Fibroblast of skin of left biceps (primary cell): ENCODE measurements around the gene SUN5.

Experiments used
- DNase-seq, 2 experiments: peaks; one replicate each; pipeline ENCODE4 v3.0.0-alpha.2; 2013; ENCODE audit warnings: low read depth in 2 of 2

SUN5 gene

DNA sequence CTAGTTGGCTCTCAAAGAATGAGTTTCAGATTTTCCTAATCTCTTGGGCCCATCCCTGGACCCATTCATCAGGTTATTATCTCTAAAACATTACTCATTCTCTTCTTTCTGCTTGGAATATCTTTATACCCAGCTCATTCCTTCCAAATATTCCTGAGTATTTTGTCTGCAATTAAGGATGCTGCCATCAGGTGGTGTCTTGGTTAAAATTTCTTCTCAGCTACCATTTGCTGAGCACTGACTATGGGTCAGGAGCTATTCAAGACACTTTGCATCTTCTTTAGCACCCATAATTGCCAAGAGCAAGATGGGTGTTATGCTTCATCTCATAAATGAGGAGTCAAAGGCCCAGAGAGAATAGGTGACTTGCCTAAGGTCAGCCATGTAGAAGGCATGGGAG is 8.4 kb downstream of the SUN5 start:
- no peak for DNase-seq

GRCh38 chr20:32993496-32994050 is 10.7 kb downstream of the SUN5 start:
- no peak for DNase-seq

DNA sequence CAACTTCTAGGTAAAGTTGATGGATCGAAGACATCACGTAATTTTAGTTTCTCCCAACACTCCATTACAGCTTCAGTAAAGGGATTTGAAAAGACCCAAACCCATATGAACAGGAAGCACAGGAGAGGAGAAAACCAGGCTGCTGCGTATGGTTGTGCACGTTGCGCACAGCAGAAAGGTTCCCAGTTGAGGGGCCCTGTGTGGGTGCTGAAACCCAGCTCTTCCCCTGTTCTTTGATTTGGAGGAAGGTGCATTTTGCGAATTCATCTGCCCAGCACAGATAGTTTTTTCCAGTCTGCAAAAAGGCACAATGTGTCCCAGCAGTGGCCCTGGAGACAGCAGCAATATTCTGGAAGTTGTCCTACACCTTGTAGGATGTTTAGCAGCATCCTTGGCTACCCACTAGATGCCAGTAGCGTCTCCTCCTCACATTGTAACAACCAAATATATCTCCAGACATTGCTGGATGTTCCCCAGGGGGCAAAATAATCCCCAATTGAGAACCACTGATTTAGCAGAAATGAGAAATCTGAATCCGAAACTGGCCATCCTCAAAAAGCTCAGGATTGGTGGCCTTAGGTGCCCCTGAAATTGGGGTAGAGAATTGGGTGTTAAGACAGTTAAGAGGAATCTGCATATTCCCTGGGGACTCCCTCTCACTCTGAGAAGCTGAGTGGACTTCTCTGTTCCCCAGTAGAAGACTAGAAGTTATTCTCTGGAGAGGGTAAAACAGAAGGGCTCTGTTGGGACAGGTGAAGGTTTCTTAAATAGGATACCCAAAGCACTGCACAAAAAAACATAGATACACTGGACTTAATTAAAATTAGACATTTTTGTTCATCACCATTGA is 12.2 kb downstream of the SUN5 start:
- no peak for DNase-seq

- DNase-seq: no peak
These were observed 12.8 kb downstream of the SUN5 start for GRCh38 chr20:32991383-32991782.

GRCh38 chr20:32990426-32990825 is 13.8 kb downstream of the SUN5 start:
- DNase-seq: no peak

DNA sequence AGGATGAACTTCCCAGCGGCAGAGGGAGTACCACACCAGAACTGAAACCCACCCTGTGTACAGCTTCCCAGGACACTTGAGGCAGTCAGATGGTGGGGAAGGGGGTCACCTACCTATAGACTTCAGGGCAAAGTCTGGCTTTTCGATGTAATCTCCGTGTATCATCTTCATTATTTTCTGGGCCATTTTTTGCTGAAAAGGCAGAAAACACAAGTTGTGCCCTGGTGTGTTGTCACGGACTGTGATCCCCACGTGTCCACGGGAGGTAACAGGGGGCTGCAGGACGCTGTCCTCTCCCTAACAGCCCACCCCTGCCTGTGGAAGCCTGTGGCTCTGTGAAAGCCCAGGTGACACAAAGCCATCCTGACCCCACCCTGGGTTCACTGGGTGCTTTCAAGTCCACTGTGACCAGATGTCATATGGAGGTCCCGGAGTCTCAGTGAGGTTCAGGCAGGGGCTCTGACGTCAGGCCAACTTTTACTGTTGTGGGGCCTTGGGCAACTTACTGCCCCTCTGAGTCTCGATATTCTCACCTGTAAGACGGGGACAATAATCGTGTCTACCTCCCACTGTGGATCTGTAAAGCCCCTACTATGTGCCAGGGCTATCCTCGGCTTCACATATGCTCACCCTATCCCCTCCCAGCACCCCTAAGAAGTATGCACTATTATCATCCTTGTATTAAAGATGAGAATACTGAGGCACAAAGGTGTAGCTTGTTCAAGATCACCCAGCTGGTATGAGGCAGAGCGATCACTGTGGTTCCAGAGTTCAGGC is 14.5 kb downstream of the SUN5 start:
- DNase-seq: no peak

- no peak for DNase-seq
These were observed 16.2 kb downstream of the SUN5 start for GRCh38 chr20:32988008-32988407.

- no peak for DNase-seq
These were observed 17.0 kb downstream of the SUN5 start for GRCh38 chr20:32987044-32987825.

DNA sequence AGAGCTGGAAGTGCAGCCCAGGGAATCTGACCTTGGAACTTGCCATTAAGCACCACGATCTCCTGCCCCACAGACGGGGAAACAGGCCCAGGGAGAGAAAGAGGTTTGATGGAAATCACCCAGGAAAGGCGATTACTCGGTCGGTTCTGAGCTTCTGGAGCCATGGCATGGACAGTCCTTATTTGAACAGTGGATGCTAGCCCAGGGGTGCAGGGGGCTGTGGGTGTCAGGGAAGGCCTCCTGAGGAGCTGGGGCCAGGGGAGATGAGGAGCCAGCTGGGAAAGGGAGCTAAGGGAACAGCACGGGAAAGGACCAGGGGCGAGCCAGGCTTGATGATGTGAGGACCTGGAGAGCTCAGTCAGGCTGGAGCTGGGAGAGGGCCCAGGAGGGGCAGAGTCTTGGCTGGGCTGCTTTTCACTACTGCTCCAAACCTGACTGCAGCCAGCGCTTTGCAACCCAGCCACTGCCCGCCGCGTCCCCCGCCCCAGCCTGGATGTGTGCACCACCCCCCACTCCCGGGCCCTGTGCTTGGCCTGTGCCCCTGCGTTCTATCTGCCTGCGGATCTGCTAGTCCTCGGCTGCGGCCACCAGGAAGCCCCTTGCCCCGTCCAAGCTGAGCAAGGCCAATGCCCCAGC is 17.8 kb downstream of the SUN5 start:
- no peak for DNase-seq

DNA sequence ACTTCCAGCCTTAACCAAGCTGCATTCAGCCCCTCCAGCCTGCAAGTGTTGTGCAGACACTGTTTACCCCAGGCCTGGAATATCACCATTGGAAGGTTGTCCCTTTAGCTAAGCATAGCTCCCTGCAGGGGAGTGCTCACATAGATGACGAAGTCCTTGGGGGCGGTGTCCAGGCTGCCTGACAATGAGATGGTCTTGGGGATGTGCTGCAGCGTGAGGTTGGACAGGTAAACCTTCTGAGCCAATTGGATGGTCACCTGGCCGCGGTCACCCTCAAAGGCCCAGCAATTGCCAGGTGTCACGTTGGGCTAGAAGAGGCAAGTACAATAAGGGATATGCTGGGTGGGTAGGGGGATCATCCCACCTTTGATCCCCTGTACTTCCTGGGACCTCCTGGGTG is 18.6 kb downstream of the SUN5 start:
- DNase-seq: no peak

GRCh38 chr20:32984631-32985354 is 19.4 kb downstream of the SUN5 start:
- DNase-seq: no peak

DNA sequence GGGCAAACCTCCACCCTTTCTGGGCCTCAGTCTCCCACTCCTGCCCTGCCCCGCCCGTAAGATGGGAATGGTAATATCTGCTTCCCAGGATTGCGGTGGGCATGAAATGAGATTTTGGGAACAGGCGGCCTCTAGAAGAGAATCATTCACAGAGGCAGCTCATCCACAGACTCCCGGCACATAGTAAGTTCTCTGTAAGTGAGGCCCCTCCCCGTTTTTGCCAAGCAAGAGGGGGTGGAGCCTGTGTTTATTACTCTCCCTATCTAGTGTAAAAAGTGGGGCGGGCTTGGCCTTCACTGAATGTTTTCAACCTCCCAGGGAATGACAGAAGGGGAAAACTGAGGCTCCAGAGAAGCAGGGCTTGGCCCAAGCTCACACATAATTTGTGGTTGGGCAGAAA is 20.0 kb downstream of the SUN5 start:
- no peak for DNase-seq

DNA sequence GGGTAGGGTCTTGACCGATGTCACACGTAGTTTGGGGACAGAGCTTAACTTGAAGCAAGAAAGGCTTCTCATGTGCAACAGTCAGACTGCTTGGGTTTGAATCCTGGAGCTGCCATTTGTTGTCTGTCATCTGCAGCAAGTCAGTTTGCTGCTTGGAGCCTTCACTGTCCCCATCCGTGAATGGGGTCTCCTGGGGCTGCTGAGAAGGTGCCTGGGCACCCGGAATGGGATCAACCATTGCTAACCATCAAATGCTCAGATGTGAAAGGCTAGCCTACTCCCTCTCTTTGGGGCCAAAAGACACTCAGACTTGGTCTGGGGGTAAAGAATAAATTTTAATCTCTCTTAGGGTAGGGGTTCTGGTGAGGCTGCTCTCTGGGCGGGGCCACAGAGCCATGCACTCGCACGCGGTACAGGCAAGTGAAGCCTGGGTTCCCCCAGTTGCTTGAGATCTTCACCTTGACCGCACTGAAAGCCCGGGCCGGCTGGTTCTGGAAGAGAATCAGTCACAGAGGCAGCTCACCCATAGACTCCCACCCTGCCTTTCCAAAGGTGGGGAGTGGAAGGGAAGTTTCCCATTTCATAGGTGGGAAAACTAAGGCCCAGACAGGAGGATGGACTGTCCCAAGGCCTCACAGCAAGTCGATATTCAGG is 20.6 kb downstream of the SUN5 start:
- no peak for DNase-seq

DNA sequence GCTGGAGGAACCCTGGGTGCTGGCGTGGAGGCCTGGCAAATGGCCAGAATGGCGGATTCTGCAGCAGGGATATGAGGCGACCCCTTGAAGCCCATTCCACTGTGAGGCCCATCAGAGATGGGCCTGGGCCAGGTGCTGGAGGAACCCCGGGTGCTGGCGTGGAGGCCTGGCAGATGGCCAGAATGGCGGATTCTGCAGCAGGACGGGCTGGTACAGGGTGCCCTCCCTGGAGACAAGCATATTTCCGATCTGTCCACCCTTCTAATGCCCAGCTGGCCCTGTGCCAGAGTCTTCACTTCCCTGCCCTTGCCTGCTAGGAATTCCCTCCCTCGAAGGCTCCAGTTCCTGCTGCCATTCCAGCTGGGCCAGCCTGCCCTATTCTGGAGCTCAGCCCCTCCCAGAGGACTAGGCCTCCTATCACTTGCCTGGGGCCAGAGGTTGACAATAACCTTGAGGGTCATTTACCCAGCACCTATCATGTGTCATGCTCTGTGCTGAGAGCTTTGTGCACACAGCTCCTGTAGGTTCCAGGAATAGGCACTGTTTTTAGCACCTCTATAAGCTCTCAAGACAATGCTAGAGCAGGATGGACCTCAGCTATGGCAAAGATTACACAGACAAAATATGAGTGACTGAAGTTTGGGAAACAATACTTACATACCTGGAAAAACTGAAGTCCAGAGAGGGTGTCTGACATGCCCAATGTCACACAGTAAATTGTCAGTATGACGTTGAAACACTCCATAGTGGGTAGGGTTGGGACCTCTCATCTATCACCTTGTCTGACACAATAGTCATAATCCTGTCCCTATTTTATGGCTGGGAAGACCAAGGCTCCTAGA is 21.4 kb downstream of the SUN5 start:
- no peak for DNase-seq

GRCh38 chr20:32980990-32981389 is 23.2 kb downstream of the SUN5 start:
- no peak for DNase-seq

DNA sequence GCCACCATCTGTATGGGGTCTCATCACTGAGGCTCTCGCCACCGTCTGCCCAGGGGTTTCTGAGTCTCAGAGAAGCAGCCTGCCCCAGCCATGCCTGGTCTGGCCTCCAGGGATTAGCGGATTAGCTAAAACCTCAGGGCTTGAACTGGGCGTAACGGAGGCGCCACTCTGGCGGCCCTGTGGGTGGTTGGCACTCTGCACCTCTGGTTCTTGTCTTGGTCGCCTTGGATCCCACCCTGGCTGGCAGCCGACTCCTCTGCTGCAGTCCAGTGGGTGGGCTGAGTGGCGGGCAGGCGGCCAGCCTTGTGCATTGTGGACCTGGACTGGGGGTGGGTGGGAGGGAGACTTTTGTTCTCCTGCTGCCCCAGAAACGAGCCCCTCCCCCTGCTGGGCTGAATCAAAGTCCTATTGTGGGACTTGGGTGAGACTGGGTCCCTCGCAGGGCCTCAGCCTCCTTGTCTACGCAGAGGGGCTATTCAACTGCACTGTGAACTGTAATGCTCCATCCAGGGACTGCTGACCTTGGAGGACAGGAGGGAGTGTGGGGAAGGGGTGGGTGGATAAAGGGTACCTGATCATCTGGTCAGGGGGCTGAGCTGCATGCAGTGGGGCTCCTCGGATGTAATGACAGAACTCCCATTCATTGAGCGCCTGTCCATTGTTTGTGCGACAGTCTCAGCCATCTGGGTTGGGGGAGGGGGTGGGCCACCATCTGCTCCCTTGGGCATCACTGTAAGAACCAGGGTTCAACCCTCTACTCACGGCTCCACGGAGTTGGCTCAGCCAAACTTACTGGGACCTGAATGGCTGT is 23.9 kb downstream of the SUN5 start:
- DNase-seq: no peak

- DNase-seq: no peak
These were observed 24.8 kb downstream of the SUN5 start for GRCh38 chr20:32979201-32979998.

DNA sequence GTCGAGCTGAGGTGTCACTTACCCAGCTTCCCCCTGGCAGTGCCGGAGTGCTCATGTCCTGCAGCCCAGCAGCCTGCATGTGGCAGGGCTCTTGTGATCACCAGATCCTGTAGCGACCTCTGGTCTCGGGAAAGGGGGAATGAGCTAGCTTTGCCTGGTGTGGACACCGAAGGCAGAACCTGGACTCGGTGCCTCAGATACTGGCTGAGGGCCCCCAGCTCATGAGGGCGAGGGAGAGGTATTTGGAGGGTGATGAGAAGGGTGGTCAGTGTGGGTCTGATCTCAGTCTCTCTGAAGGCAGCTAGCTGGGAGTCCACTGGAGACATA is 26.3 kb downstream of the SUN5 start:
- DNase-seq: no peak
